ENCODE data around the gene IPMK.

DNA sequence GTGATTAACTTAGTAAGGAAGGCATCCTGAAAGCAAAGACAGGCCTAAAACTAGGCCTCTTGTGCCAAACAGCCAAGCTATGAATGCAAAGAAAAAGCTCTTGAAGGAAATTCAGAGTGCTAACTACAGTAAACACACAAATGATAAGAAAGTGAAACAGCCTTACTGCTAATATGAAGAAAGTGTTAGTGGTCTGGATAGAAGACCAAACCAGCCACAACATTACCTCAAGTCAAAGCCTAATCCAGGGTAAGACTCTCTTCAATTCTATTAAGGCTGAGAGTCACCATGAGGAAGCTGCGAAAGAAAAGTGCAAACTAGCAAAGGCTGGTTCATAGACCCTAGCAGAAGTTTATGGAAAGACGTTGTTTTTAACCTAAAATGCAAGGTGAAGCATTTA lies 66.0 kb downstream of the IPMK start:
- TF ChIP-seq, protein P1, sequence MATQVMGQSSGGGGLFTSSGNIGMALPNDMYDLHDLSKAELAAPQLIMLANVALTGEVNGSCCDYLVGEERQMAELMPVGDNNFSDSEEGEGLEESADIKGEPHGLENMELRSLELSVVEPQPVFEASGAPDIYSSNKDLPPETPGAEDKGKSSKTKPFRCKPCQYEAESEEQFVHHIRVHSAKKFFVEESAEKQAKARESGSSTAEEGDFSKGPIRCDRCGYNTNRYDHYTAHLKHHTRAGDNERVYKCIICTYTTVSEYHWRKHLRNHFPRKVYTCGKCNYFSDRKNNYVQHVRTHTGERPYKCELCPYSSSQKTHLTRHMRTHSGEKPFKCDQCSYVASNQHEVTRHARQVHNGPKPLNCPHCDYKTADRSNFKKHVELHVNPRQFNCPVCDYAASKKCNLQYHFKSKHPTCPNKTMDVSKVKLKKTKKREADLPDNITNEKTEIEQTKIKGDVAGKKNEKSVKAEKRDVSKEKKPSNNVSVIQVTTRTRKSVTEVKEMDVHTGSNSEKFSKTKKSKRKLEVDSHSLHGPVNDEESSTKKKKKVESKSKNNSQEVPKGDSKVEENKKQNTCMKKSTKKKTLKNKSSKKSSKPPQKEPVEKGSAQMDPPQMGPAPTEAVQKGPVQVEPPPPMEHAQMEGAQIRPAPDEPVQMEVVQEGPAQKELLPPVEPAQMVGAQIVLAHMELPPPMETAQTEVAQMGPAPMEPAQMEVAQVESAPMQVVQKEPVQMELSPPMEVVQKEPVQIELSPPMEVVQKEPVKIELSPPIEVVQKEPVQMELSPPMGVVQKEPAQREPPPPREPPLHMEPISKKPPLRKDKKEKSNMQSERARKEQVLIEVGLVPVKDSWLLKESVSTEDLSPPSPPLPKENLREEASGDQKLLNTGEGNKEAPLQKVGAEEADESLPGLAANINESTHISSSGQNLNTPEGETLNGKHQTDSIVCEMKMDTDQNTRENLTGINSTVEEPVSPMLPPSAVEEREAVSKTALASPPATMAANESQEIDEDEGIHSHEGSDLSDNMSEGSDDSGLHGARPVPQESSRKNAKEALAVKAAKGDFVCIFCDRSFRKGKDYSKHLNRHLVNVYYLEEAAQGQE (IDR thresholded peaks at IDR 0.05; ENCODE audit: low read depth), result no peak
- TF ChIP-seq, protein P2, sequence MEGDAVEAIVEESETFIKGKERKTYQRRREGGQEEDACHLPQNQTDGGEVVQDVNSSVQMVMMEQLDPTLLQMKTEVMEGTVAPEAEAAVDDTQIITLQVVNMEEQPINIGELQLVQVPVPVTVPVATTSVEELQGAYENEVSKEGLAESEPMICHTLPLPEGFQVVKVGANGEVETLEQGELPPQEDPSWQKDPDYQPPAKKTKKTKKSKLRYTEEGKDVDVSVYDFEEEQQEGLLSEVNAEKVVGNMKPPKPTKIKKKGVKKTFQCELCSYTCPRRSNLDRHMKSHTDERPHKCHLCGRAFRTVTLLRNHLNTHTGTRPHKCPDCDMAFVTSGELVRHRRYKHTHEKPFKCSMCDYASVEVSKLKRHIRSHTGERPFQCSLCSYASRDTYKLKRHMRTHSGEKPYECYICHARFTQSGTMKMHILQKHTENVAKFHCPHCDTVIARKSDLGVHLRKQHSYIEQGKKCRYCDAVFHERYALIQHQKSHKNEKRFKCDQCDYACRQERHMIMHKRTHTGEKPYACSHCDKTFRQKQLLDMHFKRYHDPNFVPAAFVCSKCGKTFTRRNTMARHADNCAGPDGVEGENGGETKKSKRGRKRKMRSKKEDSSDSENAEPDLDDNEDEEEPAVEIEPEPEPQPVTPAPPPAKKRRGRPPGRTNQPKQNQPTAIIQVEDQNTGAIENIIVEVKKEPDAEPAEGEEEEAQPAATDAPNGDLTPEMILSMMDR (IDR thresholded peaks at IDR 0.05 in 2 of 3, conservative IDR thresholded peaks at IDR 0.05 in 1 of 3; ENCODE audit: borderline replicate concordance in 1 of 3, insufficient read depth in 1 of 3, low read depth in 2 of 3, low read length in 2 of 3), result no peak
- no peak for TF ChIP-seq RAD21 (IDR thresholded peaks at IDR 0.05; ENCODE audit: low read depth)
- no peak for TF ChIP-seq SP1 (IDR thresholded peaks at IDR 0.05; ENCODE audit: low read depth)
- TF ChIP-seq POLR2A (IDR thresholded peaks at IDR 0.05; ENCODE audit: borderline replicate concordance, extremely low read depth, insufficient read depth, insufficient read length), result no peak
- TF ChIP-seq EZH2phosphoT487 (IDR thresholded peaks at IDR 0.05; ENCODE audit: borderline replicate concordance), result no peak
- no peak for TF ChIP-seq SRF (IDR thresholded peaks at IDR 0.05; ENCODE audit: low read depth)
- TF ChIP-seq ZNF274 (IDR thresholded peaks at IDR 0.05; ENCODE audit: low read depth, low read length), result no peak
- TF ChIP-seq CEBPB (IDR thresholded peaks at IDR 0.05; ENCODE audit: low read depth), result no peak
- TF ChIP-seq SIN3A (IDR thresholded peaks at IDR 0.05; ENCODE audit: low read depth), result no peak

Measured in HCT116 (cell line).